SIG-M5 (cell line): ENCODE data around the gene YBX1.
"Not testable (repeated sequence)": the region's sequence is repeated elsewhere in the genome, so short reads cannot be mapped to it uniquely, and the experiment has no call there.

Experiments
- DNase-seq: peaks from one replicate; lab custom pipeline; 2025; lab: John Stamatoyannopoulos, UW

YBX1 gene

DNA sequence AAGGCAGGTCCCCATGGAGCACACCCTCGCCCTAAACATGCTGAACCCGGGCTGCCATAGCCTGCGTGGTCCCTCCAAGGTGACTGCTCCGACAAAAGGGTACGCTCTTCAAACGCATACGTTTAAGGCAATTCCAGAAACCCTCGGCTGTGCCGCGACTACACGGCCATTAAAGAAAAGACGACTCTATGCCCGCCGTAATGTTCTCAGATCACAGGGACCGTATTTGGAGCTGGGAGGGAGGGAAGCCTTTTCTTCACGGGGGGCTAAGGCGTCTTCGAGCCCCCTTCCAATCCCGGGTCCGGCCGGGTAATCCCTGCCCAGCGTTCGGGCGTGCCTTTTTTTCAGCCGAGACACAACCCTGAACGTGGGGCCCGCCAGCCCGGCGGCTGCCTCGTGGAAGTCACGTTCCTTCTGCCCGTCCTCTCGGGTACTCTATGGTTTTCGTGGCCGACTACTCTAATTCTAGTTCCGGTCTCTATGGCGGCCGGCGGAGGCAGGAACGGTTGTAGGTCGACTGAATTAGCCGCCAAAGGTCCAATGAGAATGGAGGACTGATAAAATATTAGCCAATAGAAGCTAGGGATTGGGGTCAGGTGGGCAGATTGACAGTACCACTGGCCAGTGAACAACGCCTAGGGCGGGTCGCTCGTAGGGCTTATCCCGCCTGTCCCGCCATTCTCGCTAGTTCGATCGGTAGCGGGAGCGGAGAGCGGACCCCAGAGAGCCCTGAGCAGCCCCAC is at the start of gene YBX1:
Gene YBX1, plus strand, starts transcription at position 678 of the 743 bp plus-strand sequence. CDS start 148 bp downstream, outside the sequence.
- DNase-seq = peak; percentile 94

DNA sequence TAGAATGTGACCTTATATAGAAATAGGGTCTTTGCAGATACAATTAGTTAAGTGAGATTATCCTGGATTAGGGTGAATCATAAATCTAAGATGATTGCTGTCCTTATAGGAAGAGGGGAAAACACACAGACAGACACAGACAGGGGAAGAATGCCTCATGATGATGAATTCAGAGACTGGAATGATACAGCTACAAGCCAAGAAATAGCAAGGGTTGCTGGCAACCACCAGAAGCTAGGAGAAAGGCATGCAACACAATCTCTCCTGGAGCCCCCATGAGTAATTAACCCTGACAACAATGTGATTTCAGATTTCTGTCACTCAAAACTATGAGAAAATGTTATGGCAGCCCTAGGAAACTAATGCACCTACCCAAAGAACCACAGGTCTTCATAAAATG is 43.1 kb upstream of the YBX1 start:
- no peak for DNase-seq

DNA sequence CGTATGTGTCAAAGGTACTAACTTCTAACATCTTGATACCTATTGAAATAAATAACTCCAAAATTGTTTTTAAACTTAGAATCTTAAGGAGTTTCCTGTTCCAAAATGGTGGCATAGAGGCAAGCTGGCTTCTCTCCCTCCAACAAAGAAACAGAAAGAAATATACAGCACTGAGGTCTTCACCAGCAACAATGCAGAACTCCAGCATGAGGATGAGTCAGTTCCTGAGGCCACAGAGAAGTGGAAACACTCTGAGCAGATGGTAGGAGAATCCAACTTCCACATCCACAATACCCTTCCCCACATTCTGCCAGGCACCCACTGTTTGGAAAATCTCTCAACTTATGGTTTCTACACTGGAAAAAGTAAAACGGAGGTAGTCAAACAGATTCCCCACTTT is 36.2 kb upstream of the YBX1 start:
- DNase-seq = no peak

DNA sequence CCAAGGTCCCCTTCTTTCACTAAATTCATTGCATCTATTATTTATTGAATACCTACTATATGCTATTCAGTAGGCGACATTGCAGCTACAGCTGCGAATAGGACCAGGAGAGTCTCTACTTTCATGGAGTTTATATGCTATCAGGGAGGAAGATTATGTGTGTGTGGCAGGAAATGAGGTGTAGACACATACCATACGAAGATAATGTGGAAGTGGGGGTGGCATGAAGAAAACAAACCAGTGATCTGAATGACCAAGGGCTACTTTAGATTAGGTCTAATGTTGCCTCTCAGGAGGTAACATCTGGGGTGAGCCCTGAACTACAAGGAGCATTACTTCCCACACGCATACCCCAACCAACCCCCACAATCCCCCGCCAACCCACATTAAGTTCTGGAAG is 25.0 kb upstream of the YBX1 start:
- DNase-seq = no peak

DNA sequence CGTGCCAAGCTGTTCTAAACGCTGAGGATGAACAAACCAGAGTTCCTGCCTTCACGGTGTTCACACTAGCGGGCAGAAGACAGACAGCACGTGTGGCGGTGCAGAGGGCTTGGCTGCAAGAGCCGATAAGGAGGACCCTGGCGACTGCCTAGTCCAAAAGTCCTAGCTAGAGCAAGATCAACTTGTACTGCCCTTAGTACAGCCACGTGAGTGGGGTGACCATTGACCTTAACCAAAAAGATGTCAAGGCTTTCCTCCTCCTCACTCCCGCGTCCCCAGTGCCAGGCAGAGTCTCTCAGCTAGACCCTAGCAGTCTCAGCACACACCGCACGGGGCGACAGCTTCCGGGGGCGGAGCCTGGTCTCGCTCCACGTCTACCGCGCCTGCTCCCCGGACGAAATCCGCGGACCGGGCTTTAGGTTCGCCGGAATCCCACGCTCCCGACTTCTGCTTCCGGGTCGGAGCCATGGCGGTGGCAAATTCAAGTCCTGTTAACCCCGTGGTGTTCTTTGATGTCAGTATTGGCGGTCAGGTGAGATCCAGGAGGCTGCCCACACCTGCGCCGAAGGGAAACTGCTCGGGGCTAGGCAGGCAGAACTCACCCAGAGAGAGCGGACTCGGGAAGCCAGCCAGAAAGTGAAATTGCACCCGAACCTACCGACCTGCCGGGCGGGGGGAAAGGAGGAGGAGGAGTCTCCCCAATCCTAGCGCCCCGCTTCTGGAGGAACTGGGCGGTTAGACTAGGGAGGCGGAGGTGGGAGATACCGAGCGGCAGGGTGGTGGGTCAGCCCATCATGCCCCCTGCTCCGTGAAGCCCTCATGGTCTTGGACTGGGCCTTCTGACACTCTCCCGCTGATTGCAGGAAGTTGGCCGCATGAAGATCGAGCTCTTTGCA is 24.0 kb upstream of the YBX1 start, which contains the start of gene PPIH:
Gene PPIH, plus strand, starts transcription at position 443 of the 896 bp plus-strand sequence. Its CDS starts 24 bp downstream, at position 467.
- DNase-seq = peak; percentile 62

DNA sequence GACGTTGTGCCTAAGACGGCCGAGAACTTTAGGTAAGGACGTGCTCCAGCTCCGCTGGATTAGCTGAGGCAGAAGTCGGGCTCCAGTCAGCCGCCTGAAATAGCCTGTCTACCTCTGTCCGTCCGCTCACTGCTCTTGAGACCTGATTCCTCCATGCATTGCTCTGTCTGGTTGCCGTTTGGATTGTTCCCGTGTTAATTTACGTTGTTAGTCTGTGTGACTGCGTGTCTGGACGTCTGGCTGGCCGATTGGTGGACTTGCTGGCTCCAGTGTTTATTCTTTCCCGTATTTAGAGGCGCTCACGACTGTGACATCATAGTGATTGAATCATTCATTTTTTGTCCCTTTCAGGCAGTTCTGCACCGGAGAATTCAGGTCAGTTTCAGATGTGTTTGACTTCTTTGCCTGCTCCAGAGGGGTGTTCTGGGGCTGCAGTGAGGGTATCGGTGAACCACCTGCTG is 23.3 kb upstream of the YBX1 start:
- no peak for DNase-seq

DNA sequence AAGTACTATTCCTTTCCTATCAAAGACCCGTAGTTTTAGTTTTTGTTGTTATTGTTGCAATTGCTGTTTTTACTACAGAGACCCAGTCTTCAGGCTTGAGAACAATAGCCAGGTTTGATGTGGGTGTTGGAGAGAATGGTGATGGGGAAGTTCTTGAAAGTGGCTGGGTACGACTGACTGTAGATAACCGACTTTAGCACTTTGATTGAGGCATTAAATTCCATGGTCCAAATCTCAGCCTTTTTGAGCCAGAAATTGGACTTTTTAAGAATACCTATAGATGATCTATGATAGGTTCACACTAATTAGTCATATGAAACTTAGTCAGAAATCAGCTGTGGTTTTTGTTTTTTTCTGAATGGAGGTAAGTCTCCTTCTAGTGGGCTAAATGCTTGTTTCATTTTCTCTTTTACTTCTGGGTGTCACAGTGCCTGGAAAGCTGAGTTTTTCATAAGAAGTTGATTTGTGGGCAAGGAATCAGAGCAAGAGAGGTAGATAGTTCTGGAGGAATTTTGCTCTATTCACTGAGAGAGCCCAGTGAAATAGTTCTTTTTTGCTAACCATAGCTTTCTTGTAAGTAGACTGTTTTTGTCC is 21.2 kb upstream of the YBX1 start:
- no peak for DNase-seq

DNA sequence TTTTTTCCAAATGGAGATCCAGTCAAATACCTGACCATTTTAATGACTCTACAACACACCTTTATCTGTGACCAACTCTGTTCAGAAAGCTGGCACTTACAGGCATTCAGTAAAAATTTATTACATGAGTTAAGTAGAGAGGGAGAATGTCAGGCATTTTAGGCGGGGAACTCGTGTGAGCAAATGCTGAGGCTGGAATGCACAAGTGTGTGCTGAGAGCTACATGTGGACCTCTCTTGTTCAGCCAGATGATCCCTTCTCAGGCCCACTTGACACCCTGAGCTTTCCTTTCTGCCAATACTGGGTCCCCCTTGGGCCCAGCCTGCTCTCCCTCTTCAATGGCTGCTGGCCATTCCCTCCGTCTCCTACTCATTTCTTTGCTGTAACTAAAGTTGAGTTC is 12.3 kb upstream of the YBX1 start:
- no peak for DNase-seq

DNA sequence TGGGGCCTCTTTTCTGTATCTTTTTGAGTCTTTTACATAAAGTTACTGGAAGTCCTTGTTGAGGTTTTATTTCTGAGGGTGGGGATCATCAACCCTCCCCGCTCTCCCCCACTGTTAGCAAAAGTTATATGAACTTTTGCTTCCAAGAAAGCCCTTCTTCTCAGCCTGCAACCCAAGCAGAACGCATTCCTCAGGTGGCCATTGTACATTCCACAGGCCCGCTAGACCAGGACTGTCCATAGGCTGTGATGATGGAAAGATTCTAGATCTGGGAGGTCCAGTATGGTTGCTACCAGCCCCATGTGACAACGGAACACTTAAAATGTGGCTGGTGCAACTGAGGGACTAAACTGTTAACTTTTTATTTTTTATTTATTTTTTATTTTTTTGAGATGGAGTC is 11.8 kb upstream of the YBX1 start:
- DNase-seq = no peak

DNA sequence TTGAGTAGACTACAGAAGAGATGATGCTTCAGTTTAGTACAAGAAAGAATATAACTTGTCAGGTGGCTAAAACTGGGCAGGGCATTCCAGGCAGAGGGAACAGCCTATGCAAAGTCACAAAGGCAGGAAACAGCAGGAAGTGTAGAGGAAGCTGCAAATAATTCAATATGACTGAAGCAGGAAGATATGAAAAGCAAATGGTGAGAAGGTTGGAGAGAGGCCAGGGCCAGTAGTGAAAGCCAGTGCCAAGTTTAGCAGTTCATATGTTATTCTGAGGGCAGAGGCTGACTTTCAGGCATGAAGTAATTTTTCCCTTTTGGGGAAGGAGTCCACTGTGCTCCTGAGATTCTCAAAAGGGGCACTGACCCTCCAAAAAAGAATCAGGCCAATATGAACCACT is 8.0 kb upstream of the YBX1 start:
- DNase-seq = no peak

DNA sequence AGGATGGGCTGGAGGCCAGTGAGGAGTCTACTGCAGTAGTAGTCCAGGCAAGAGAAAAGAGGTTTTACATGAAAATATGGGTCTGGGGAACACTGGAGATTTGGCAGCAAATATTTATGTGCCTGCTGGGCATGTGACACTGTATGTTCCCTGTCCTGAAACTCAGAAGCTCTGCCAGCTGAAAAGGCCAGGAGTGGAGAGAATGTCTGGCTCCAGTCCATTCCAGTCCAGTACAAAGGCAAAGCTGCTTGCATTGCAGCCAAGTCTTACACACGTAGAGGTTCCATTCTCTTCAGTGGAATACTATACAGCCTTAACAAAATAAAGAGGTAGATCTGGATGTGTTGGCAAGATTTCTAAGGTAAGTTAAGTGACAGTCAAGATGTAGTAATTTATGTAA is 7.5 kb upstream of the YBX1 start:
- no peak for DNase-seq

DNA sequence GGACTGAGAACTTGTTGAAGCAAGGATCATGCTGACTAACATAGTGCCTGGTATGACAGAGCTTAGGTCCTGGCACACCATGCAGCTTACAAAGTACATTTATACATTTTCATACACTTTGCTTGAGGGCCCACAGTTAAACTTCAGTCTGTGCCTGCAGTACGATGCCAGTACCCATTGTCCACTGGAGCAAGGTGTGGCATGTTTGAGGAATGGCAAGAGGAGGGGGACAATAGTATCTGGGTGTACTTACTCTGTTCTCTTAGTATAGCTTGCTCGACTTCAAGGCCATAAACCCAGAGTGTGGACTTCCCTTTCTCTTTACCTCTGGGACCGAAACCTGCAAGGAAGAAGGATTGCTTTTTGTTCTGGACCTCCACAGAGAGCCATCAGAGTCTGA is 6.8 kb upstream of the YBX1 start:
- DNase-seq = no peak

DNA sequence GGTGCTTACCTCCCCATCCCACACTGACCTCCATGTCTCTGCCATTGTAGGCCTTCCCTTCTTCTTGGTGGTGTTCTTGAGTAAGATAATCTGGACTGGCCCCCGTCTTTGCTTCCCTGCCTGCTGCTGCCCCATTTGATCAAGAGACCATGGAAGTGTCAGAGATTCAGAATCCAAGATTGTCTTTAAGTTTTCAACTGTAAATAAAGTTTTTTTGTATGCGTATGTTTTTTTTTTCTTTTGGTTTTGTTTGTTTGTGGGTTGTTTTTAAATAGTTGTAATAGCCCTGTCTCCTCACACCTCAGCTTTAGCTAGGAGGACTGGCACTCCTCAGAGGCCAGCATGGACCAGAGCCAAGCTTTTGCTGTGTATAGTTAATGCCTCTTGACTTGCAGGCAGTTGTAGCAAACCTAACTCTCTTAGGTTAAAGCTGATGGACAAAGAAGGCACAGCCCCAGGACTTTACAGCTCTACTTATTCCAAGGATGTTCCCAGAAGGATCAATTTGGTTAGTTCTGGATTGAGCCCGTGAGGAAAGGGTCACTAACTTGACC is 5.6 kb upstream of the YBX1 start:
- no peak for DNase-seq

DNA sequence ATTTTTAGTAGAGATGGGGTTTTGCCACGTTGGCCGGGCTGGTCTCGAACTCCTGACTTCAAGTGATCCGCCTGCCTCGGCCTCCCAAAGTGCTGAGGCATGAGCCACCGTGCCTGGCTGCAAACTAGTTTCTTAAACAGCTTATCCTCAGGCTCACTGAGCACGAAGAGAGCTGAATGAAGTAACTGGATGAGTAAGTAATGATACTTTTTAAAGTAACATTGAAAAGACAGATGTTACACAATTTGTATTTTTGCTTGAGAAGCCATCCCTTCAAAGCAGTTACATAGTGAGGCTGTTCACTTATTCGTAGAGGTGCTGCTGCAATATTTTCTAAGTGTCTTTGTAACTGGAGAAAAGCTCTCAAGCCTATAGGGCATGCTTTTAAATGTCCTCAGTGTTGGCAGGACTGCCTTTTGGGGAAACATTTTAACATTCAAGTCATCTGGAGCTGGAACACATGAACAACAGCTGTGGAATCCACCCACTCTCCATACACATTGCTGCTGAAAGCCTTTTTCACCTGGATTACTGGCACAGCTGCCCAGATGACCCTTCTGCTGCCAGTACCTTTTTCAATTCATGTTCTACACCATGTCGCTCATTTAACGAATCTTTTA is 2.7 kb upstream of the YBX1 start:
- DNase-seq = peak; percentile 52

DNA sequence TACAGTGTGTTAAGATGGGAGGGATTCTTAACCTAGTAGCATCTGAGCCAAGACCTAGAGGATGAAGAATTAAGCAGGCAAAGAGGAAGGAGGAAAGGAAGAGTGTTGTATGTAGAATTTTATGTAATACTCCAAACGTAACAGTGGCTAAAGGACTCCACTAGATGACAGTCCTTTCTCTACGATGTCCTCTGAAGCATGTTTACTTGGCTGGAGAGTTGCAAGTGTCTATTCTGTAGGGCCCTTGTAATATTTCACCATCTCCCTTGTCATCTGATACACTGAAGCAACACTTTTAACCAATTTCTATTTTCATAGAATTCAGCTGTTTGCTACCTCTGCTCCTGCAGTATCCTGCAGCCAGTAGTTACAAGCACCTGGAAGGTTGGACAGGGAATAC is 2.2 kb upstream of the YBX1 start:
- no peak for DNase-seq

DNA sequence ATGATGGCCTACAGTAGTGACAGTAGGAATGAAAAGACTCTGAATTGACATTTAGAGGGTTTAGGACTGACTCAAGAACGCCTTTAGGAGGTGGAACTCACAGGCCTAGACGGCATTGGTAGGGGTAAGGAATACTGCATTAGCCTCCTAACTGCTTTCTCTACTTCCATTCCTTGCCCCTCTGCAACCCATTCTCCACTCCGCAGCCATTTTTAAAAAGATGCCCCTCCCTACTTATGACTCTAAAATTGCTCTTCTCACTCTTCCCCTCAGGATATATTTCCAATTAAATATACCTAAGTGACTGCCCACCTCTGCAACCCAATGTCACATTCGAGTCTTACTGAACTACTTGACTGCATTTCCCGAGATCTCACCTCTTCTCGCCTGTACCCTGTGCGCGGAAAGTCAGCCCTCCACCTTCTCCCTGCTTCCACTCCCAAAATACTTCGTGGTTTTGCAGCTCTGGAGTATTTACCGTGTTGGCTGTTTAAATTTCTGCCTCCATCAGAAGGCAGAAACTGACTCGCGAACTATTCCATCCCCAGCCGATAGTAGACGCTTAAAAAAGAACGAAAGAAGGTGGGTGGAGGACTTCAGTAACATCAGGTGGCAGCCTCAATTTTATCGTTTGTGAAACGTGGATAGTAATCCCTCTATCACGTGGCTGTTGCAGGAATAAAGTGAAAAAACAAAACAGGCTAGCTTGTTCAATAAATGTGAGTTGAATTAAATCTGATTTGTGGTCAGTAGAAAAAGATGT is 1.1 kb upstream of the YBX1 start:
- no peak for DNase-seq

DNA sequence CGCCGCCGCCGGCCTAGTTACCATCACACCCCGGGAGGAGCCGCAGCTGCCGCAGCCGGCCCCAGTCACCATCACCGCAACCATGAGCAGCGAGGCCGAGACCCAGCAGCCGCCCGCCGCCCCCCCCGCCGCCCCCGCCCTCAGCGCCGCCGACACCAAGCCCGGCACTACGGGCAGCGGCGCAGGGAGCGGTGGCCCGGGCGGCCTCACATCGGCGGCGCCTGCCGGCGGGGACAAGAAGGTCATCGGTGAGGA is 193 bp downstream of the YBX1 start:
- not testable (repeated sequence) for DNase-seq

DNA sequence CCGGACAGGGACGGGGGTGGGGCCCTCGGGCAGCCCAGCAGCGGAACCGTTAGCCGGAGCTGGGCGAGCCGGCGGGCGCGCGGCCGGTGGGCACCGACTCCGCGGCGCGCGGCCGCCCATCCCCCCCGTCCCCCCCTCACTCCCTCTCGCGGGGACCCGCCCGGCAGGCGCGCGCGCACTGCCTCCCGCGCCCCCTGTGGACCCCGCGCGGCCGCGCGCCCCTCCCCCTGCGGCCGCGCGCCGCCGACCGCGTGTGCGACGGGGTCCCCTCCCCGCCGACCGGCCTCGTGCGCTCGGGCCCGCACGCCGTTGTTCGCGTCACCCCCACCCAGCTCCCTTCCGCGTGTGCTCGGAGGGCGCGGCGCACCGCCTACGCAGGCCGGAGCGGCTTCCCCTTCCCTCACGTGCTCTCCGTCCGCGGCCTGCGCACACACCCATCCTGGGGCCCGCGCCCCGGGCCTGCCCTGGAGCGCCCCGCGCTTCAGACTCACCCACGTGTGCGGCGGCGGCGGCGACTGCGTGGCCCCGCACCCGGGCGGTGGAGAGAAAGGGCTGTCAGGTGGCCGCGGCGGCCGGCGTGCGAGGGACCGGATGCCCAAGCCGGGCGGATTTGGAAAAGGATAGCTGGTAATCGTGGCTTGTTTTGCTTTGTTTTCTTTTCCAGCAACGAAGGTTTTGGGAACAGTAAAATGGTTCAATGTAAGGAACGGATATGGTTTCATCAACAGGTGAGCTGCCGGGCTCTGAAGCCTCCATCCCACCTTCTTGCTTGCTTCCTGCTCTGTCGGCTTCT is 717 bp downstream of the YBX1 start:
- peak; percentile 12 for DNase-seq

DNA sequence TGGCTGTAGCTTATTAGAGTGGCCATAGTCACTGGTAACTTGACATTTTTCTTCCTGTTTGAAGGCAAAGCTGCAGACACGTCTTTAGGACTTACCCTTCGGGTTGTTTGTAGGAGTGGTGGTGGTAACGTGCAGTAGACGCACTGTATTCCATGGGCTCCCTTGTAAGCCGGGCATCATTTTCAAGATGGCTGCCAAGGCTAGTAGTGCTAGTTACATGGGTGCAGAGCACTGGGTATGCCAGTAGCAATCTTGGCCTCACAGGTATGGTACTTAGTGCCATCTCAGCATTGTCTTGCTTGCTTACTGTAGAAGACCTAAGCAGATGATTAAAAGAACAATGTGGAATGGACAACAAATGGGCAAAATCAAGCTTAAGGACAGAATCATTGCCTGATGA is 1.9 kb downstream of the YBX1 start:
- no peak for DNase-seq

DNA sequence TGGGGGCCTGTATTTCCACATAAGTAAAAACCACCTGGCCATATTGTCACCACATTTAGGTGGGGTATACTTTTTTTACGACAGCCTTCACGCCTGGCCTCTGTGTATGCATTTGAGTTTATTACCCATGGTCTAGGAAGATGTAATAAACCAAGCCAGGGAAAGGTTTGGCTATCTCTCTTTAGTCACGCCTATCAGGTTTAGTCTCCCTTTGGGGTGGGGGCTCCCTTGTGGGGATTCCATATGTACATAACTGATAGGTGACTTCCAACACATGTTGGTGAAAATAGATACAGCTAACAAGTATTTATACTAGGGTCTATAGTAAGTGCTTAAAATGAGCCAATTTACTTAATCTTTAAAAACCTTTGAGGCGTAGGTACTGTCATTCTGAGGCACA is 4.2 kb downstream of the YBX1 start:
- DNase-seq = no peak

DNA sequence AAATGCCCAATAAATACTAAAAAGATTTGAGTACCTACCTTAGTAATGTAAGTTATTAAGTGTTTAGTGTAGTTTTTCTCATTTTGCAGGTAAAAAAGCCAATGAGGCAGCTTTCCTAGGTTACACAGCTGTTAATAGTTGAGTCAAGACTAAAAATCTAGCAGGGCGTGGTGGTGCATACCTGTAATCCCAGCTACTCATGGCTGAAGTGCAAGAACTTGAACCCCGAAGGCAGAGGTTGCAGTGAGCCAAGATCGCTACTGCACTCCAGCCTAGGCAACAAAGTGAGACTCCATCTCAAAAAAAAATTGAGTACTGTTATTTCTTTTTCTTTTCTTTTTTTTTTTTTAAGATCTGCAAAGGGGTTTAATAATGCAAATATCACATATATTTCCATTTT is 7.7 kb downstream of the YBX1 start:
- no peak for DNase-seq
